ENCODE results near the gene VGLL4.
A peak's percentile ranks its signal among the peaks of the same experiment; 100 is the strongest.

VGLL4 gene

DNA sequence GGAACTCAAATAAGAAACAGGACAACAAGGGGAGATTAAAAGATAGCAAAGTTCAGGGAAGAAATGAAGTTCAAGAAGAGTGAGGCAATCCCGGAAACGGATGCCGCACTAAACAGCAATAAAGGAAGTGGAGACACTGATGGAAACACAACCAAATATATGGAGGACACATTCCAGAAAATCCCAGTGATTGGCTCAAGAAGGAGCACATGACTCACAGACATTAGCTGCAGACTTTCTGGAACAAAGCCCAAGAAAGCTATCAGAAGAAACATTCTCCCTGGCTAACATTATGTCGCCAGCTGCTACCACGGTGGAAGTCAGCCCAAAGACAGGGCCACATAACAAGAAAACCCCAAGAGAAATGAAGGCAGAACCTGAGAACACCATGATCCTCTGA, 18.1 kb upstream of the VGLL4 start:
- DNase-seq (ENCODE audit: low read depth in 2 of 2): peak; percentile 76 to 90
- H3K4me3 ChIP-seq (replicated peaks in 1 of 2; ENCODE audit: low read depth in 2 of 2, low read length in 2 of 2): no peak overlapping the region
- TF ChIP-seq, protein P1, sequence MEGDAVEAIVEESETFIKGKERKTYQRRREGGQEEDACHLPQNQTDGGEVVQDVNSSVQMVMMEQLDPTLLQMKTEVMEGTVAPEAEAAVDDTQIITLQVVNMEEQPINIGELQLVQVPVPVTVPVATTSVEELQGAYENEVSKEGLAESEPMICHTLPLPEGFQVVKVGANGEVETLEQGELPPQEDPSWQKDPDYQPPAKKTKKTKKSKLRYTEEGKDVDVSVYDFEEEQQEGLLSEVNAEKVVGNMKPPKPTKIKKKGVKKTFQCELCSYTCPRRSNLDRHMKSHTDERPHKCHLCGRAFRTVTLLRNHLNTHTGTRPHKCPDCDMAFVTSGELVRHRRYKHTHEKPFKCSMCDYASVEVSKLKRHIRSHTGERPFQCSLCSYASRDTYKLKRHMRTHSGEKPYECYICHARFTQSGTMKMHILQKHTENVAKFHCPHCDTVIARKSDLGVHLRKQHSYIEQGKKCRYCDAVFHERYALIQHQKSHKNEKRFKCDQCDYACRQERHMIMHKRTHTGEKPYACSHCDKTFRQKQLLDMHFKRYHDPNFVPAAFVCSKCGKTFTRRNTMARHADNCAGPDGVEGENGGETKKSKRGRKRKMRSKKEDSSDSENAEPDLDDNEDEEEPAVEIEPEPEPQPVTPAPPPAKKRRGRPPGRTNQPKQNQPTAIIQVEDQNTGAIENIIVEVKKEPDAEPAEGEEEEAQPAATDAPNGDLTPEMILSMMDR (IDR thresholded peaks at IDR 0.05; ENCODE audit: low read depth, low read length): no peak

DNA sequence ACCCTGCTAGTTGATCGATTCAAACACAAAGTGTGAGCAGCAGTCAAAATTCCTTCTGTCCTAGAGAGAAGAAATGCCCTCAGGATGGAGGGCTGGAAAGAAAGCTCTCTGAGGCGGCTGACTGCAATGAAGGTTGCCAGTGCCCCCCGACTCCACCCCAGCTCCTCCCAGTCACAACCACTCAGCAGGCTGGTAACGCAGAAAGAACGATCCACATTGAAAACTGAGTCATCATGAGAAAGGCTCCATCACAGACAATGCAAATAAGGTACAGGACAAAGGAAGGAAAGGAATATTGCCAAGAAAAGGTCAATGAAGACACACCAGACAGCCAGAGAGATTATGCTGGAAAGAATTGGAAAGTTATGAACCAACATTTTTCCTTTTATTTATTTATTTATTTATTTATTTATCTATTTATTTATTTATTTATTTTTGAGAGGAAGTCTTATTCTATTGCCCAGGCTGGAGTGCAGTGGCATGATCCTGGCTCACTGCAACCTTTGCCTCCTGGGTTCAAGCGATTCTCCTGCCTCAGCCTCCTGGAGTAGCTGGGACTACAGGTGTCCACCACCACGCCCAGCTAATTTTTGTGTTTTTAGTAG, 17.4 kb upstream of the VGLL4 start:
- TF ChIP-seq, protein P1 (IDR thresholded peaks at IDR 0.05; ENCODE audit: low read depth, low read length): no peak
- DNase-seq (ENCODE audit: low read depth in 2 of 2): peak in 1 of 2 donors; percentile 61
- no peak overlapping the region for H3K4me3 ChIP-seq (replicated peaks in 1 of 2; ENCODE audit: low read depth in 2 of 2, low read length in 2 of 2)

DNA sequence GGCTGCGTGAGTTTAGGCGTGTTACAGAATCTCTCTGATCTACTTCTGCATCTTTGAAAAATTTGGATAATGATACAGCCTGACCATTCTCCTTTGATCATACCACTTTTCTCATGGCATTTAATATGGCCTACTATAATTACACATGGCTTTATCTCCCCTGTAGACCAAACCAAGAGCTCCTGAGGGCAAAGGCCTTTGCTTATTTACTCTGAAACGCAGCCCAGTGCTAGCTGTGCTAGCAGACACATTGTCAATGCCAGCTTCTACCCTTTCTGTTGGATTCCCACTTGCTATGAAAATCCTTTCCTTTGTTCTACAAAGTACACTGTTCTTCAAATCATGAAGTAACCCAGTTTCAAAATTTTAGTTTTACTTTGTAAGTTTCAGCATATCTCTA, 16.5 kb upstream of the VGLL4 start:
- TF ChIP-seq, protein P1 (IDR thresholded peaks at IDR 0.05; ENCODE audit: low read depth, low read length): no peak
- DNase-seq (ENCODE audit: low read depth in 2 of 2): no peak
- H3K4me3 ChIP-seq (replicated peaks in 1 of 2; ENCODE audit: low read depth in 2 of 2, low read length in 2 of 2): no peak overlapping the region

DNA sequence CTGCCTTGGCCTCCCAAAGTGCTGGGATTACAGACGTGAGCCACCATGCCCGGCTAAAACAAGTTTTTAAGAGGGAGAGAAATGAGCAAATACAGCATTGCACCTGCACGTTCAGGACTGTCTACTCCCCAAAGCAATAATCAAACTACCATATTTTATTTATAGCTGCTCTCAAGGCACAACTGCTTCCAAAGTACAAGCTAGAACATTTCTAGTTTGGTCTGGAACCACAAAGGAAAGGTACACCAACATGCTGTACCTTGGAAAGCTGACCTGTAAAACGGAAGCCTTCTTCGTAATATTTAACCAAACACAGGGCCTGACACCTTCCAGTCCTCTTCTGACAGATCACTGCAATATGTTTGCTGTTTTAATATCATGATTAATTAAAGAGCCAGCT, 14.5 kb upstream of the VGLL4 start:
- TF ChIP-seq, protein P1 (IDR thresholded peaks at IDR 0.05; ENCODE audit: low read depth, low read length): no peak
- H3K4me3 ChIP-seq (replicated peaks in 1 of 2; ENCODE audit: low read depth in 2 of 2, low read length in 2 of 2): no peak overlapping the region
- DNase-seq (ENCODE audit: low read depth in 2 of 2): no peak

DNA sequence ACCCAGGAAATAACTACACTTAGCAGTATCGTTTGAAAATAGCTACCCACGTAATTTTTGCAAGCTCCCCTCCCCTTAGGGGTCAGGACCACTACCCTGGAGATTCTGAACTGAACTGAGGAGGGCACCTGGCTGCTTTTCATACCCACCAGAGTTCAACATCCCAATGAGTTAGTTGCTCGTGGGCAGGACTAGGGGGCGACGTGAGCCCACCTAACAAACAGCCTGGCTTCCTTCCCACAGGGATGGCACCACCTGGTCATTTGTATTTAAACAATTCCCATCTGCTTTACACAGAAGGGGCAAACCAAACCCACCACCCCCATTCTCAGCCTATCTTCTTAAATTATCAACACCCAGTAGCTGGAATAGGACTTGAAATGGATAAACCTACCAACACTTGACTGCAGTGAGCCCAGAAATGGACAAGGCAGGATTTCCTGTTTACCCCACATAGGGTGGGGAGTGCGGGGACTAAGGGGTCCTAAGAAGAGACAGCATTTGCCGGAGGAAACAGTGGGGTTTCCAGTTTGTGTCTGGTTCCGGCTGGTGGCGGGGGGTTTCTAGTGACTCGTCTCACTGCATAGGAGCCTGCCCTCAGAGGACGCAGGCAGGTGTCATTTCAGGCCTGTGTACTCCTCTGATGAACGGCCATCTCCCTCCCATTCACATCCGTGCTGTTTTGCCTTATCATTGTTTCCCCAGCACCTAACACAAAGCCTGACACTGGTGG, 11.6 kb upstream of the VGLL4 start:
- H3K4me3 ChIP-seq (replicated peaks in 1 of 2; ENCODE audit: low read depth in 2 of 2, low read length in 2 of 2): no peak overlapping the region
- peak; percentile 40 for DNase-seq (ENCODE audit: low read depth in 2 of 2)
- TF ChIP-seq, protein P1 (IDR thresholded peaks at IDR 0.05; ENCODE audit: low read depth, low read length): peak; percentile 41

DNA sequence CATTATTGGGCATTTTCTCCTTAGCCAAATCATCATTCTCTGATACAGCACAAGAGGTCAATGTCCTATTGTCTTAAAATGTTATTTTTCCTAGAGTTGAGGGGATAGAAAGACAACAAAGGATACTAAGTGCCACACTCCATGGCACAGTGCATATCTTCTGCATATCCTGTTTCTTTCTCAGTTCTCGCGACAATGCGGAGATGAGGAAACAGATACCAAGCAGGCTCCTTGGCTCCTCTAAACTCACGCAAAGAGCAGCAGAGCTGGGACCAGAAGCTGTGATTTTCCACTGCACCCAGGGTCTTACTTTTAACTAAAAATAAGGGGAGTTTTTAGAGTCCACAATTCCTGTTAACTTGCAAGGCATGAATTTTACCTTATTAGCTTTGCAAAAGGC, 10.5 kb upstream of the VGLL4 start:
- TF ChIP-seq, protein P1 (IDR thresholded peaks at IDR 0.05; ENCODE audit: low read depth, low read length): no peak
- H3K4me3 ChIP-seq (replicated peaks in 1 of 2; ENCODE audit: low read depth in 2 of 2, low read length in 2 of 2): no peak overlapping the region
- DNase-seq (ENCODE audit: low read depth in 2 of 2): no peak

Data from cardiac fibroblast (primary cell).